ENCODE results near the gene GLG1.
"Not testable (repeated sequence)": the region's sequence is repeated elsewhere in the genome, so short reads cannot be mapped to it uniquely, and the experiment has no call there.

The GLG1 gene

GRCh38 chr16:74575175-74575806 lies 31.6 kb downstream of the GLG1 start:
- DNase-seq (ENCODE audit: low read depth in 2 of 2): no peak

GRCh38 chr16:74574146-74574545 lies 32.8 kb downstream of the GLG1 start:
- no peak for DNase-seq (ENCODE audit: low read depth in 2 of 2)

GRCh38 chr16:74573622-74574021 lies 33.3 kb downstream of the GLG1 start:
- no peak for DNase-seq (ENCODE audit: low read depth in 2 of 2)

- DNase-seq (ENCODE audit: low read depth in 2 of 2): no peak
Observed at GRCh38 chr16:74570412-74571301, 36.3 kb downstream of the GLG1 start.

- no peak for DNase-seq (ENCODE audit: low read depth in 2 of 2)
Observed at GRCh38 chr16:74568961-74569631, 37.8 kb downstream of the GLG1 start.

- DNase-seq (ENCODE audit: low read depth in 2 of 2): no peak
Observed at GRCh38 chr16:74567901-74568300, 39.0 kb downstream of the GLG1 start.

GRCh38 chr16:74565378-74565777 lies 41.5 kb downstream of the GLG1 start:
- DNase-seq (ENCODE audit: low read depth in 2 of 2): no peak

GRCh38 chr16:74564451-74564984 lies 42.4 kb downstream of the GLG1 start:
- no peak for DNase-seq (ENCODE audit: low read depth in 2 of 2)

GRCh38 chr16:74563828-74564263 lies 43.1 kb downstream of the GLG1 start:
- DNase-seq (ENCODE audit: low read depth in 2 of 2): peak in 1 of 2 donors; percentile 2

GRCh38 chr16:74562117-74562516 lies 44.8 kb downstream of the GLG1 start:
- no peak for DNase-seq (ENCODE audit: low read depth in 2 of 2)

GRCh38 chr16:74561626-74562025 lies 45.3 kb downstream of the GLG1 start:
- no peak for DNase-seq (ENCODE audit: low read depth in 2 of 2)

- no peak for DNase-seq (ENCODE audit: low read depth in 2 of 2)
Observed at GRCh38 chr16:74560912-74561311, 46.0 kb downstream of the GLG1 start.

- DNase-seq (ENCODE audit: low read depth in 2 of 2): no peak
Observed at GRCh38 chr16:74558873-74559272, 48.0 kb downstream of the GLG1 start.

GRCh38 chr16:74557275-74557674 lies 49.6 kb downstream of the GLG1 start:
- DNase-seq (ENCODE audit: low read depth in 2 of 2): no peak

GRCh38 chr16:74556375-74556922 lies 50.5 kb downstream of the GLG1 start:
- DNase-seq (ENCODE audit: low read depth in 2 of 2): no peak

GRCh38 chr16:74552357-74552756 lies 54.6 kb downstream of the GLG1 start:
- not testable (repeated sequence) for DNase-seq (ENCODE audit: low read depth in 2 of 2)

GRCh38 chr16:74550227-74551019 lies 56.5 kb downstream of the GLG1 start:
- DNase-seq (ENCODE audit: low read depth in 2 of 2): not testable (repeated sequence)

GRCh38 chr16:74546112-74546511 lies 60.8 kb downstream of the GLG1 start:
- DNase-seq (ENCODE audit: low read depth in 2 of 2): not testable (repeated sequence)

- DNase-seq (ENCODE audit: low read depth in 2 of 2): not testable (repeated sequence)
Observed at GRCh38 chr16:74542911-74543578, 63.9 kb downstream of the GLG1 start.

- DNase-seq (ENCODE audit: low read depth in 2 of 2): not testable (repeated sequence)
Observed at GRCh38 chr16:74540663-74541062, 66.3 kb downstream of the GLG1 start.
